Measurements from ENCODE around the gene SPG7. TPM values are rescaled to one million over a fixed set of nuclear protein-coding genes. Genes with fewer than 3 reads are reported as not detected.

SPG7 gene
- total RNA-seq, 1 donor from 2014 or later: 152 TPM

GRCh38 chr16:89517128-89517527, 8.9 kb downstream of the SPG7 start:
- no peak for DNase-seq (ENCODE audit: low read depth)

GRCh38 chr16:89519881-89520280, 11.7 kb downstream of the SPG7 start:
- no peak for DNase-seq (ENCODE audit: low read depth)

GRCh38 chr16:89522287-89522686, 14.1 kb downstream of the SPG7 start:
- DNase-seq (ENCODE audit: low read depth): no peak

- no peak for DNase-seq (ENCODE audit: low read depth)
Observed at GRCh38 chr16:89523680-89524344, 15.6 kb downstream of the SPG7 start.

- DNase-seq (ENCODE audit: low read depth): no peak
Observed at GRCh38 chr16:89525146-89525913, 17.1 kb downstream of the SPG7 start.

GRCh38 chr16:89529097-89529496, 20.9 kb downstream of the SPG7 start:
- DNase-seq (ENCODE audit: low read depth): no peak

GRCh38 chr16:89530401-89531381, 22.5 kb downstream of the SPG7 start:
- no peak for DNase-seq (ENCODE audit: low read depth)

GRCh38 chr16:89531821-89532526, 23.8 kb downstream of the SPG7 start:
- DNase-seq (ENCODE audit: low read depth): no peak

GRCh38 chr16:89534252-89534756, 26.1 kb downstream of the SPG7 start:
- DNase-seq (ENCODE audit: low read depth): peak; percentile 36

GRCh38 chr16:89536371-89536770, 28.2 kb downstream of the SPG7 start:
- no peak for DNase-seq (ENCODE audit: low read depth)

- DNase-seq (ENCODE audit: low read depth): no peak
Observed at GRCh38 chr16:89536886-89537548, 28.8 kb downstream of the SPG7 start.

- no peak for DNase-seq (ENCODE audit: low read depth)
Observed at GRCh38 chr16:89537549-89537925, 29.3 kb downstream of the SPG7 start.

GRCh38 chr16:89538286-89538685, 30.1 kb downstream of the SPG7 start:
- no peak for DNase-seq (ENCODE audit: low read depth)

GRCh38 chr16:89540557-89540956, 32.4 kb downstream of the SPG7 start:
- no peak for DNase-seq (ENCODE audit: low read depth)

GRCh38 chr16:89541792-89542191, 33.6 kb downstream of the SPG7 start:
- no peak for DNase-seq (ENCODE audit: low read depth)

GRCh38 chr16:89544113-89544512, 35.9 kb downstream of the SPG7 start:
- DNase-seq (ENCODE audit: low read depth): no peak

- DNase-seq (ENCODE audit: low read depth): no peak
Observed at GRCh38 chr16:89544713-89545043, 36.5 kb downstream of the SPG7 start.

- DNase-seq (ENCODE audit: low read depth): no peak
Observed at GRCh38 chr16:89545044-89545830, 37.0 kb downstream of the SPG7 start.

GRCh38 chr16:89545831-89546574, 37.8 kb downstream of the SPG7 start:
- DNase-seq (ENCODE audit: low read depth): peak; percentile 72
